Measurements from ENCODE around the gene USP10. TPM values are rescaled to one million over a fixed set of nuclear protein-coding genes. Genes with fewer than 3 reads are reported as not detected.

USP10 gene
- total and polyA plus RNA-seq, 7 donors, result 17.1 to 64.3 (median 43.9) TPM

DNA sequence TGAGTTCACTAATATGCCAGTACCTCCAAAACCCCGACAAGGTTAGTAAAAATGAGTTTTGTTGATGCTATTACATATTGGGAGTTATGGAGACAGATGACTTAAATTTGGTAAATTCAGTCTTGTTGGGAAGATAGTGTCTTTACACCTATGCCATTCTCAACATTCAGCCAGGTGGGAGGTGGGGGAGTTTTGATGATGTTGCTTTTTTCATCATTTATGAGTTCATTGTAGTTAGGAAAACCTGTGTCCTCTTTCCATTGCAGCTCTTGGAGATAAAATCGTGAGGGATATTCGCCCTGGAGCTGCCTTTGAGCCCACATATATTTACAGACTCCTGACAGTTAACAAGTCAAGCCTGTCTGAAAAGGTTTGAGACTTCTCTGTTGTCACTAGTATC lies 60.1 kb downstream of the USP10 start:
- peak; percentile 2 for DNase-seq
- Histone ChIP-seq H3K27me3 (no peaks in the 10 kb centered on the region), H3K4me3 (no peak overlapping the region), H3K36me3 (peaks cover 0 to 43% (median 17%) of the 10 kb centered on the region in 4 donors), H3K27ac (peak overlapping the region in 1 of 4 donors; percentile 47), H3K9me3 (no peaks in the 10 kb centered on the region), H3K4me1 (peaks cover 0 to 39% (median 23%) of the 10 kb centered on the region in 4 donors)
- 94 to 95% methylated on average over 3 of the region's 3 CpGs for WGBS, 2 donors
- TF ChIP-seq EP300 (IDR thresholded peaks at IDR 0.05), result no peak
- no peak for TF ChIP-seq POLR2AphosphoS5 (IDR thresholded peaks at IDR 0.05)
- TF ChIP-seq POLR2A (IDR thresholded peaks at IDR 0.05), result no peak
- TF ChIP-seq, protein P1, sequence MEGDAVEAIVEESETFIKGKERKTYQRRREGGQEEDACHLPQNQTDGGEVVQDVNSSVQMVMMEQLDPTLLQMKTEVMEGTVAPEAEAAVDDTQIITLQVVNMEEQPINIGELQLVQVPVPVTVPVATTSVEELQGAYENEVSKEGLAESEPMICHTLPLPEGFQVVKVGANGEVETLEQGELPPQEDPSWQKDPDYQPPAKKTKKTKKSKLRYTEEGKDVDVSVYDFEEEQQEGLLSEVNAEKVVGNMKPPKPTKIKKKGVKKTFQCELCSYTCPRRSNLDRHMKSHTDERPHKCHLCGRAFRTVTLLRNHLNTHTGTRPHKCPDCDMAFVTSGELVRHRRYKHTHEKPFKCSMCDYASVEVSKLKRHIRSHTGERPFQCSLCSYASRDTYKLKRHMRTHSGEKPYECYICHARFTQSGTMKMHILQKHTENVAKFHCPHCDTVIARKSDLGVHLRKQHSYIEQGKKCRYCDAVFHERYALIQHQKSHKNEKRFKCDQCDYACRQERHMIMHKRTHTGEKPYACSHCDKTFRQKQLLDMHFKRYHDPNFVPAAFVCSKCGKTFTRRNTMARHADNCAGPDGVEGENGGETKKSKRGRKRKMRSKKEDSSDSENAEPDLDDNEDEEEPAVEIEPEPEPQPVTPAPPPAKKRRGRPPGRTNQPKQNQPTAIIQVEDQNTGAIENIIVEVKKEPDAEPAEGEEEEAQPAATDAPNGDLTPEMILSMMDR (IDR thresholded peaks at IDR 0.05), result no peak
- intact Hi-C loops (cut with DNase I), result no loop called here

DNA sequence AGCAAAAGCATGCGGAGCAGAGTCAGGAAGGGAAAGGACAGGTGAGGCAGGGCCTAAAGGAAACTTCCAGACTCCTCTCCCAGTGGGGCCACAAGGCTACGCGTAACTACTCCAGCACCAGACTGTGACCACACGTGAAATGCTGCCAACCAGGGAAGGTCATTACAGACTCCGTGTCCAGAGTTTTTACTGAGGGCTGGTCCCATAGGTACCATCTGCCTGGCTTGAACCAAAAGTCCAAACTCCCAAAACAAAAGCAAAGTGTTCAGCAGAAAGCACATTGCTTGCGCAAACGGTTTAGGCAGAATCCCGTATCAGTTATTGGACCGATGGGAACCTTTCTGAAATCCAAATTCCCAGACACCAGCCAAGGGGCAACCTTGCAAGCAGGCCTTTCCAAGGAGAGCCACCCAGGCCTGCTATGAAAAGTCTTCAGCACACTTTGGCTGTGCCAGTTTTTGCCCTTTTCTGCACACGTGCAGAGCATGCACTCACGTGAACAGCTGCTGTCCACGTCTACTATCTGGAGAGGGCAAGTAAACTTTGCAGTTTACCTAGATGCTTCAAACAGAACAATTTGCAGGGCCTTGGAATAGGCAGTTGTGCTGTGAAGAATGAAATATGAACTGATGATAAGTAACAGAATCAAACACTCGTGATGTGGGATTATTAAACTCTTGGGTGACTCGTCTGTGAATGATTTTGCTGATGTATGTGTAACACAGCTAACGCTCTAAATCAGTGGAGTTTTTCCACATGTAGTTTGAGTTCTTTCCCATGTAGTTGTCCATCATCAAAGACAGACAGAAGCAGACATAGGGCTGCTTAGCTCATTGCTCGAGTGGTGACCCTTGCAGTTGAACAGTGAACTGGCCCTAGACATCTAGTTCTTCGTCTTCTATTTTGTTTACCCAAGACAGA lies 61.9 kb downstream of the USP10 start:
- 93 to 94% methylated on average over 17 of the region's 17 CpGs for WGBS, 2 donors
- H3K27me3 ChIP-seq, result no peaks in the 10 kb centered on the region

DNA sequence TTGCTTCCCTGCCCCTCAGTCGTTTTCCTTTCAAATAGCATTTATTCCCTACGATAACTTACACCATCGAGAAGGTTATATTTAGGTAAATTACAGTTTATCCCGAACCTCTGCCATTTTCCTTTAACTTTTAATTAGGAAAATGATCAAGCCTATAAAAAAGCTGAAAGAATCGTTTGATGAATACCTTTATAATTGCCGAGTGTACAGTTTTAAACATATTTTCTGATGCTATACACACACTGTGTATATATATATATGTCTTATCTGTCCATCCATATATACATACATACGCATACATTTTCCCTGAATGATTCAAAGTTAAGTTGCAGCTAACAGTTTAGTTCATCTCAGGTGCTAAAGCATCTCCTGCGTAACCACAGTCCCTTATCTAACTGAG lies 63.4 kb downstream of the USP10 start:
- intact Hi-C loops (cut with DNase I), result no loop called here
- no peak for DNase-seq
- 94% methylated on average over 8 of the region's 8 CpGs for WGBS, 2 donors

More for the DNA sequence above, 61.9 kb downstream of the USP10 start:
- H3K27ac ChIP-seq, result no peak overlapping the region
- TF ChIP-seq, protein P1 (IDR thresholded peaks at IDR 0.05), result no peak
- no peak for TF ChIP-seq EP300 (IDR thresholded peaks at IDR 0.05)
- no peak for TF ChIP-seq POLR2A (IDR thresholded peaks at IDR 0.05)
- no peaks in the 10 kb centered on the region for H3K9me3 ChIP-seq
- intact Hi-C loops (cut with DNase I), result no loop called here
- peak; percentile 19 for DNase-seq
- no peak overlapping the region for H3K4me3 ChIP-seq
- peaks cover 0 to 33% (median 14%) of the 10 kb centered on the region in 4 donors for H3K4me1 ChIP-seq
- peaks cover 0 to 61% (median 17%) of the 10 kb centered on the region in 4 donors for H3K36me3 ChIP-seq

DNA sequence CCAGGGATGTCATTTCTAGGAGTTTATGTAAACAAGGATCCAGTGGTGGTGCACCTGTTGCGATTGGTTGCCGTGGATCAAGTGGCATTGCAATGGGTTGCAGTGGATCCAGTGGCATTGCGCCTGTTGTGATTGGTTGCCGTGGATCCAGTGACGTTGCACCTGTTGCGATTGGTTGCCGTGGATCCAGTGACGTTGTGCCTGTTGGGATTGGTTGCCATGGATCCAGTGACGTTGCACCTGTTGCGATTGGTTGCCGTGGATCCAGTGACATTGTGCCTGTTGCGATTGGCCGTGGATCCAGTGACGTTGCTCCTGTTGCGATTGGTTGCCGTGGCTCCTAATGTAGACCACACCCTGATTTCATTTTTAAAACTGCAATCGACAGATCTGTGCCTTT lies 63.8 kb downstream of the USP10 start:
- Histone ChIP-seq H3K4me3 (no peak overlapping the region), H3K27me3 (no peaks in the 10 kb centered on the region), H3K9me3 (no peaks in the 10 kb centered on the region), H3K36me3 (peaks cover 0 to 74% (median 20%) of the 10 kb centered on the region in 4 donors), H3K4me1 (peaks cover 0 to 37% (median 16%) of the 10 kb centered on the region in 4 donors), H3K27ac (no peak overlapping the region)
- TF ChIP-seq, protein P1 (IDR thresholded peaks at IDR 0.05), result no peak
- no peak for TF ChIP-seq POLR2AphosphoS5 (IDR thresholded peaks at IDR 0.05)
- no peak for TF ChIP-seq POLR2A (IDR thresholded peaks at IDR 0.05)
- TF ChIP-seq EP300 (IDR thresholded peaks at IDR 0.05), result no peak
- DNase-seq, result peak; percentile 43
- intact Hi-C loops (cut with DNase I), result no loop called here
- 95 to 97% methylated on average over 17 of the region's 17 CpGs for WGBS, 2 donors

More for the DNA sequence above, 63.4 kb downstream of the USP10 start:
- Histone ChIP-seq H3K27me3 (no peaks in the 10 kb centered on the region), H3K4me1 (peaks cover 0 to 38% (median 19%) of the 10 kb centered on the region in 4 donors), H3K9me3 (no peaks in the 10 kb centered on the region), H3K27ac (no peak overlapping the region), H3K4me3 (no peak overlapping the region), H3K36me3 (peaks cover 0 to 69% (median 18%) of the 10 kb centered on the region in 4 donors)
- TF ChIP-seq EP300 (IDR thresholded peaks at IDR 0.05), result no peak
- TF ChIP-seq, protein P1 (IDR thresholded peaks at IDR 0.05), result no peak
- TF ChIP-seq POLR2A (IDR thresholded peaks at IDR 0.05), result no peak
- no peak for TF ChIP-seq POLR2AphosphoS5 (IDR thresholded peaks at IDR 0.05)

Measured in sigmoid colon (tissue), 7 donors.